ENCODE results near the gene HACD1.

GRCh38 chr10:17622061-17622460 is 4.9 kb upstream of the HACD1 start:
- TF ChIP-seq, protein P1, sequence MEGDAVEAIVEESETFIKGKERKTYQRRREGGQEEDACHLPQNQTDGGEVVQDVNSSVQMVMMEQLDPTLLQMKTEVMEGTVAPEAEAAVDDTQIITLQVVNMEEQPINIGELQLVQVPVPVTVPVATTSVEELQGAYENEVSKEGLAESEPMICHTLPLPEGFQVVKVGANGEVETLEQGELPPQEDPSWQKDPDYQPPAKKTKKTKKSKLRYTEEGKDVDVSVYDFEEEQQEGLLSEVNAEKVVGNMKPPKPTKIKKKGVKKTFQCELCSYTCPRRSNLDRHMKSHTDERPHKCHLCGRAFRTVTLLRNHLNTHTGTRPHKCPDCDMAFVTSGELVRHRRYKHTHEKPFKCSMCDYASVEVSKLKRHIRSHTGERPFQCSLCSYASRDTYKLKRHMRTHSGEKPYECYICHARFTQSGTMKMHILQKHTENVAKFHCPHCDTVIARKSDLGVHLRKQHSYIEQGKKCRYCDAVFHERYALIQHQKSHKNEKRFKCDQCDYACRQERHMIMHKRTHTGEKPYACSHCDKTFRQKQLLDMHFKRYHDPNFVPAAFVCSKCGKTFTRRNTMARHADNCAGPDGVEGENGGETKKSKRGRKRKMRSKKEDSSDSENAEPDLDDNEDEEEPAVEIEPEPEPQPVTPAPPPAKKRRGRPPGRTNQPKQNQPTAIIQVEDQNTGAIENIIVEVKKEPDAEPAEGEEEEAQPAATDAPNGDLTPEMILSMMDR (IDR thresholded peaks at IDR 0.05) = no peak
- TF ChIP-seq EZH2phosphoT487 (IDR thresholded peaks at IDR 0.05) (no peak), EZH2 (IDR thresholded peaks at IDR 0.05) (no peak)
